ENCODE measurements around the gene SUFU.

SUFU gene

GRCh38 chr10:102467971-102468438 lies 35.8 kb upstream of the SUFU start:
- no peak for DNase-seq (ENCODE audit: insufficient read length)
- no peak for TF ChIP-seq POLR2A (IDR thresholded peaks at IDR 0.05; ENCODE audit: low read depth, low read length)
- no peak for TF ChIP-seq TAF1 (IDR thresholded peaks at IDR 0.05; ENCODE audit: borderline replicate concordance, low read depth, low read length)
- no peak for TF ChIP-seq POLR2AphosphoS5 (IDR thresholded peaks at IDR 0.05; ENCODE audit: low read depth, low read length)
- no peak for FAIRE-seq

- FAIRE-seq (no peak), DNase-seq (ENCODE audit: insufficient read length) (no peak)
Observed at GRCh38 chr10:102468683-102469082, 35.1 kb upstream of the SUFU start.

GRCh38 chr10:102470579-102471546 lies 32.9 kb upstream of the SUFU start:
- TF ChIP-seq POLR2A (IDR thresholded peaks at IDR 0.05; ENCODE audit: low read depth, low read length) (no peak), POLR2AphosphoS5 (IDR thresholded peaks at IDR 0.05; ENCODE audit: low read depth, low read length) (no peak), TAF1 (IDR thresholded peaks at IDR 0.05; ENCODE audit: borderline replicate concordance, low read depth, low read length) (no peak)
- FAIRE-seq (no peak), DNase-seq (ENCODE audit: insufficient read length) (no peak)

More at GRCh38 chr10:102468683-102469082, 35.1 kb upstream of the SUFU start:
- TF ChIP-seq TAF1 (IDR thresholded peaks at IDR 0.05; ENCODE audit: borderline replicate concordance, low read depth, low read length) (no peak), POLR2A (IDR thresholded peaks at IDR 0.05; ENCODE audit: low read depth, low read length) (no peak), POLR2AphosphoS5 (IDR thresholded peaks at IDR 0.05; ENCODE audit: low read depth, low read length) (no peak)

GRCh38 chr10:102473445-102474331 lies 30.1 kb upstream of the SUFU start:
- TF ChIP-seq POLR2A (IDR thresholded peaks at IDR 0.05; ENCODE audit: low read depth, low read length) (no peak), POLR2AphosphoS5 (IDR thresholded peaks at IDR 0.05; ENCODE audit: low read depth, low read length) (no peak), TAF1 (IDR thresholded peaks at IDR 0.05; ENCODE audit: borderline replicate concordance, low read depth, low read length) (no peak)
- FAIRE-seq: no peak
- no peak for DNase-seq (ENCODE audit: insufficient read length)

- TF ChIP-seq POLR2A (IDR thresholded peaks at IDR 0.05; ENCODE audit: low read depth, low read length): no peak
- no peak for TF ChIP-seq POLR2AphosphoS5 (IDR thresholded peaks at IDR 0.05; ENCODE audit: low read depth, low read length)
- TF ChIP-seq TAF1 (IDR thresholded peaks at IDR 0.05; ENCODE audit: borderline replicate concordance, low read depth, low read length): no peak
- FAIRE-seq (no peak), DNase-seq (ENCODE audit: insufficient read length) (no peak)
Observed at GRCh38 chr10:102475451-102476040, 28.2 kb upstream of the SUFU start.

- no peak for FAIRE-seq
- peak; percentile 21; the same call in 1 of the 2 replicates for TF ChIP-seq POLR2AphosphoS5 (IDR thresholded peaks at IDR 0.05; ENCODE audit: low read depth, low read length)
- no peak for TF ChIP-seq POLR2A (IDR thresholded peaks at IDR 0.05; ENCODE audit: low read depth, low read length)
- no peak for DNase-seq (ENCODE audit: insufficient read length)
Observed at GRCh38 chr10:102476466-102477141, 27.2 kb upstream of the SUFU start.

- DNase-seq (ENCODE audit: insufficient read length) (no peak), FAIRE-seq (no peak)
- TF ChIP-seq POLR2A (IDR thresholded peaks at IDR 0.05; ENCODE audit: low read depth, low read length): no peak
- TF ChIP-seq POLR2AphosphoS5 (IDR thresholded peaks at IDR 0.05; ENCODE audit: low read depth, low read length): no peak
- no peak for TF ChIP-seq TAF1 (IDR thresholded peaks at IDR 0.05; ENCODE audit: borderline replicate concordance, low read depth, low read length)
Observed at GRCh38 chr10:102479651-102480050, 24.1 kb upstream of the SUFU start.

- FAIRE-seq: no peak
- DNase-seq (ENCODE audit: insufficient read length): no peak
- TF ChIP-seq POLR2A (IDR thresholded peaks at IDR 0.05; ENCODE audit: low read depth, low read length): no peak
- no peak for TF ChIP-seq TAF1 (IDR thresholded peaks at IDR 0.05; ENCODE audit: borderline replicate concordance, low read depth, low read length)
- no peak for TF ChIP-seq POLR2AphosphoS5 (IDR thresholded peaks at IDR 0.05; ENCODE audit: low read depth, low read length)
Observed at GRCh38 chr10:102480396-102480795, 23.4 kb upstream of the SUFU start.

- DNase-seq (ENCODE audit: insufficient read length): no peak
- FAIRE-seq: no peak
- TF ChIP-seq POLR2A (IDR thresholded peaks at IDR 0.05; ENCODE audit: low read depth, low read length): no peak
- no peak for TF ChIP-seq TAF1 (IDR thresholded peaks at IDR 0.05; ENCODE audit: borderline replicate concordance, low read depth, low read length)
- no peak for TF ChIP-seq POLR2AphosphoS5 (IDR thresholded peaks at IDR 0.05; ENCODE audit: low read depth, low read length)
Observed at GRCh38 chr10:102484021-102484420, 19.8 kb upstream of the SUFU start.

GRCh38 chr10:102485093-102485784 lies 18.5 kb upstream of the SUFU start:
- no peak for TF ChIP-seq TAF1 (IDR thresholded peaks at IDR 0.05; ENCODE audit: borderline replicate concordance, low read depth, low read length)
- TF ChIP-seq POLR2AphosphoS5 (IDR thresholded peaks at IDR 0.05; ENCODE audit: low read depth, low read length): no peak
- TF ChIP-seq POLR2A (IDR thresholded peaks at IDR 0.05; ENCODE audit: low read depth, low read length): no peak
- DNase-seq (ENCODE audit: insufficient read length): no peak
- no peak for FAIRE-seq
